ENCODE measurements around the gene GRK1.

The GRK1 gene

GRCh38 chr13:113763254-113763653, 96.2 kb downstream of the GRK1 start:
- DNase-seq: no peak

DNA sequence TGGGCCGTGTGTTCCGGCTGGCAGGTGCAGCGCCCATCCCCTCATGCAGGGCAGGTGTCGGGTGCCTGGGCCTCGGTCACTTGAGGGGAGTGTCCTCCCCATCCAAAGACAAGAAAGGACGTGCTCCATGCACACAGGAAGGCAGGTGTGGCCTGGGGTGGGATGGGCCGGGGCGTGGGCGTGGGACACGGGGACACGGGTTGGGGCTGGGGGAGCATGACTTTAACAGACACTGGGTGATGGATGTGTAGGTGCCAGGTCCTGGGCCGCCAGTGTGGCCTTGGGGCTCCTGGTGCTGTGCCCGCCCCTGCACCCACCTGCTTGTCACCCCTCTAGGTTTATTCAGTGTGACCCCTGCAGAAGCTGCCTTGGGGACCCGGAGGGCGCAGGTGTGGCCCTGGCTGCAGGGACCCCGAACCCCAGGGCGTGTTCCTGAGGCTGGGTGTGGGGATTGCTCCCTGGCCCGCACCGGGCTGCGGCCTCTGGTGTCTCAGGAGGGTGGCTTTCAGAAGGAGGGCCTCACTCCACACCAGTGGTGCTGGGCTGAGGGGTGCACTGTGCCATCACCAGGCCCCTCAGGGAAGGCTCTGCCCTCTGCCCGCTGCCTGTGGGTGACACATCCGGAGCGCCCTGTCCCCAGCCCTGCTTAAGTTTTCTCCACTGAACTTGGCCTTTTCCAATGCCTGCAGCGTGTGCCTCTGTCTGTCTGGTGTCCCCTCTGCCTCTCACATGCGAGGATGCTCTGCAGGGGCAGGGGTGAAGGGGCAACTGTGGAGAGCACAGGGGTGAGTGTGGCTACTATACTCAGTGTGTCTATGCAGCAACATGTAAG, 97.2 kb downstream of the GRK1 start:
- DNase-seq: no peak

DNA sequence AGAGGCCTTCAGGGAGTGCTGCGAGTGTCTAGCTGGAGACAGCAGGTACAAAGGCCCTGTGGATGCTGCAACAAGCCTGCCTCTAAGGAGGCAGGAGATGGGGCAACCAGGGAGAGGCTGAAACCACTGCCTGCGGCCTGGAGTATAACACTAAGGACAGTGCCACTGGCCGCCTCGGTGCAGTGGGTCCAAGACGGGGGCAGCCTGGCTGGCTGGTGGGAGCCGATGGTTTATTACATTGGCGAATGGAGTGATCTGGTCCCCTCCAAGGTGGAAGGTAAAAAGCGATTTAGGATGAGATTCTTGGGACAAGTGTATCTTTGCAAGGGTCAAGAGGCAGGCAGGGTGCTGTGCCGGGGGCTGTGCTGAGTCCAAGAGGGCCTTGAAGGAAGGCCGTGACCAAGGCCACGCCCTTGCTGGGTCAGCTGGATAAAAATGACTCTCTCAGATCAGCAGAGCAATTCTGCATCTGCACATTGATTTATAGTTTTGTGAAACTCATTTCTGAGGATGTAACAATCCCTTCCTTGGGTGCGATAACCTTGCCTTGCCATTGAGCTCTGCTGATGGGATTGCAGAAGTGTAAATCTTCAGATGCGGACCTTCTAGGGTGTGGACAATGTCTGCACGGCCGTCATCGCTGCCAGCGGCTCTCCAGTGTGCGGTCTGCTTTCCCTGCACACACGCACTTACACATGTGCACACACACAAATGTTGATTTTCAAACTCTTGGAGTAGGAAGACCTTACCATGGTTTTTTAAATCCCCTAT, 98.0 kb downstream of the GRK1 start:
- no peak for DNase-seq

DNA sequence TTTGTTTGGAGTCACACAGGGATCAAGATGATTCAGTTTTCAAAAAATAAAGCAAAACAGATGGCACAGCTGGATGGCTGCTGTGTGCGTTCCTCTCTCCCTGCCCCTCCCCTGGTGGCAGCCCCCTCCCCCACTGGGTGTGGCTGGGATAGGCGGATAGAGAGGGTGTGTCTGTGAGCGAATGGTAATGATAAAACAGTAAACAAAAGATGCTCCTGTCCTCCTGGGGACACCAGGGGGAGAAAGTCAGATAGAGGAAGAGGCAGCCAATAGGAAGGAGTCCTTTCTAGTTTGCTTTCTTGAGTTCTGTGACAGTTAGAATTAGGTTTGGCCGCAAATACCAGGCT, 98.5 kb downstream of the GRK1 start:
- no peak for DNase-seq

GRCh38 chr13:113766035-113766800, 99.2 kb downstream of the GRK1 start:
- DNase-seq: no peak

- no peak for DNase-seq
Measured at GRCh38 chr13:113767366-113767765, 100.3 kb downstream of the GRK1 start.

DNA sequence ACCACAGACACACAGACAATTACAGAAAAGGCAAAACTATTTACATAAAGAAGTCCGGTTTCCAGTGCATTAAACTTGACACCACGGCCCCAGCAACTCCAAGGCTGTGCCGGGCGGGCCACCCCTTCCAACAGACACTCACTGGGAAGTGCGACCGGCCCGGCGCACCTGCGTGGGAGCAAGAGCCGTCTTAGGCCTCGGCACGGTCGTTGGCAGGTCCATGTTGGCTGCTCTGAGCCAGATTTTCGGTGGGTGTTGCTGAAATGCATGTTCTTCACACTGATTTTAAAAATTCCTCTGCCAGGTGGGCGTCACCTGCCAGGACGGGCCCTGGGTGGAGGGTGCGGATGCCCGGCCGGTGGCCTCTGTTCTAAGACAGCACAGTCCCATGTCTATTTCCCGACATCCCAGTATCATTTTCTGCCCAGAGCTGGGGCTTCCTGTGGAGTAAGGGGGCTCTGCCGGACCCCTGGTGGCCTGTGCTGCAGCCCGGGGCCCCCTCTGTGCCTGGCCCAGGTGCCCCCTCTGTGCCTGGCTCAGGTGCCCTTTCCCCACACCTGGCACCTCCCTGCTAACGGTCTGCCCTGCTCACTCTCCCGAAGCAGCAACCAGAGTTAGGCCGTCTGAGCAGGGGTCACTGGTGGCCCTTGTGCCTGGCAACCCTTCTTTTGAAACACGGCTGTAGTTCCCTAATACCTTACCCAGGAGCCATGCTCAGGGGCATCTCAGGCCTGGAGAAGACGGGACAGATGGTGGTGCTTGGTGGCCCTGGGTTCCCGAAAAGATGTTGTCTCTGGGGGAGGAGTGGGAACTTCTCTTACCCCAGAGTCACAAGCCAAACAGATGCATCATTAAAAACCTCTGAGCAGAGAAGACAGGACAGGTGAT, 101.2 kb downstream of the GRK1 start:
- DNase-seq: no peak

GRCh38 chr13:113769106-113769505, 102.1 kb downstream of the GRK1 start:
- no peak for DNase-seq

- DNase-seq: no peak
Measured at GRCh38 chr13:113769881-113770280, 102.9 kb downstream of the GRK1 start.

DNA sequence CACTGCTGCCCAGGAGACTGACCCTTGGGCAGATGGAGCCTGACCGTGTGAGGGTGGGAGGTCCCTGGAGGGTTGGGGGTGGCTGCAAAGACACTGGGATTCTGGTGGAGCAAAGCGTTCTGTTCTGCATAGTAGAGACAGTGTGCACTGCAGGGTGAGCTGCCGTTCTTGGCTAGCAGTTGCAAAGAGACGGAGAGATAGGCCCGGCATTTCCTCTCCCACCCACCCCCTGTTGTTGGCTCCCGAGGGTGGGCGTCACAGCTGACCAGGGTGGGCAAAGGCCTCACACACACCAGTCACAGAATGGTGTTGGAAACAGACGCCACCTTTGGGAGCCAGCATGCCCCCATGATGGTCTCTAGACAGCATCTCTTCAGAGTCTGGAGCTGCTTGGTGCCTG, 103.4 kb downstream of the GRK1 start:
- no peak for DNase-seq

GRCh38 chr13:113770937-113771336, 103.9 kb downstream of the GRK1 start:
- DNase-seq: no peak

DNA sequence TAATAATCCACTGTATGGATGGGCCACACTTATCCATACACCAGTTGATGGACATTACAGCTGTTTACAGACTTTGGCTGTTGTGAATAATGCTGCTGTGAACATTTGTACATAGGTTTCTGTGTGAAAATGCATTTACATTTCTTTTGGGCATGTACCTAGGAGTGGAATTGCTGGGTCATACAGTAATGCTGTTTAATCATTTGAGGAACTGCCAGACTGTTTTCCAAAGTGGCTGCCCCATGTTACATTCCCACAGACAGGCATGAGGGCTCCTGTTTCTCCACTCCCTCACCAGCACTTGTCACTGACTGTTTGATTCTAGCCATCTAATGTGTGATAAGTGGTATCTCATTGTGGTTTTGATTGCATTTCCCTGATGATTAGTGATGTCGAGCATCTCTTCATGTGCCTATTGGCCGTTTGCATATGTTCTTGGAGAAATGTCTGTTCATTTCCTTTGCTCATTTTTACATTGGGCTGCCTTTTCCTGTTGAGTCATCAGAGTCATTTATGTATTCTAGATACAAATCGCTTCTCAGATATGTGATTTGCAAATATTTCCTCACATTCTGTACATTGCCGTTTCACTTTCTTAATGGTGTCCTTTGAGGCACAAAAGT, 104.8 kb downstream of the GRK1 start:
- DNase-seq: no peak

- no peak for DNase-seq
Measured at GRCh38 chr13:113774177-113775107, 107.4 kb downstream of the GRK1 start.

GRCh38 chr13:113775451-113776145, 108.6 kb downstream of the GRK1 start:
- DNase-seq: no peak

GRCh38 chr13:113776231-113777125, 109.5 kb downstream of the GRK1 start:
- no peak for DNase-seq

DNA sequence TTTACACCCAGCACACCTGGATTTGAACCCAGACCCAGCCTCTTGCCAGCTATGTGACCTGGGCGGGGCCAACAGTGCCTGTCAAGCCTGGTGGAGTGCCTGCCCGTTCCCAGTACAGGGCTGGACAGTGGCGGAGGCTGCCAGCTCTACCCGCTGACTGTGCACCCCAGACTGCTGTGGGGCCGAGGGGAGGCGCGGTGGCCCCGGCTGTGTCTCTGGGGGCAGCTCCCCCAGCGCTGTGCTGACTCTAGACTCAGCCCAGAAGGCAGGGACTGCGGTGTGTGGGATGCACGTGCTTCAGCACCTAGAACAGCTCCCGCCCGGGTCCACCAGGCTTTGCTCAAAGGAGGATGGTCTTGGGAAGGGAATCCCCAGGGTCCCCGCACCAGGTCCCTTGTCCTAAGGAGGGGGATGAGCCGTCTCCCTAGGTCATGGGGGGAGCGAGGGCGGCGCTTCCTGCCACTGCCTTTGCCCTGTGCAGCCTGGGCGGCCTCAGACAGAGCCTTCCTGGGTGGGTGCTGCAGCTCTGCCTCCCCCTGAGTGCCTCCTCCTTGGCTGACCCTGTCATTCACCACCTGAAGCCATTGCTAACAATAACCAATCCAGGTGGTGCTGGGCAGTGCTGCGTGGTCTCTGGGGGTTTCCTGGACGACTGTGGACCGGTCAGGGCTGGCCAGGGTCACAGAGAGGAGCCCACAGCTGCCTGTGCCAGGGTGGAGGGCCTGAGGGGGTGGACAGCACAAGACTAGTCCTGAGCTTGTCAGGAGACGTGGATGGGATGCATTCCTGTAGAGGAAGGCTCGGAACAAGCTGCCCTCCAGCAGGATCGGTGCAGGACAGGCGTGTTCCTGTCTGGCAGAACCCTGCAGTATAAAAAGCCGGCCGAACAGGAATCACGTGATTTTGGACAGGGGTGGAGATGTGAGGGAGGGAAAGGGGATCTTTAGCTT, 110.6 kb downstream of the GRK1 start:
- DNase-seq: no peak

DNA sequence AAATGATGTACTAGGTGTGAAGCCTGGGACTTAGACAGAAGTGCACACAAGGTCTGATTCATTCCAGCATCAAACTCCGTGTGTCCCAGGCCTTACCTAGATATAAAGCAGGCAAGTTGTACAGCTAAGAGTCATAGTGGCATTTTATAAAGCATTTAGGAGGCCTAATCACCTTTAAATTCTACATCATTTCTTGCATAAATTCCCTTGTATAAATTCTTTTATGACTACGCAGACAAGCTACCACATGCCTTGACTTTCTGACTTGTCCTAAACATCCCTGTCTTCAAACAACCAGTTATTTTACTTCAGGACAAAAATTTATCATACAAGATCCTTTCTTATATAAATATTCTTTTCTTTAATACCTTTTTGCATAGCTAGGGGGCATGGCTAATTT, 114.6 kb downstream of the GRK1 start:
- no peak for DNase-seq

- DNase-seq: no peak
Measured at GRCh38 chr13:113782472-113782871, 115.5 kb downstream of the GRK1 start.

Data from CD4-positive, alpha-beta T cell treated with Interferon alpha-2 for 1 hour (primary cell).